ENCODE measurements around the gene LRP2BP. TPM values are rescaled to one million over a fixed set of nuclear protein-coding genes. Genes with fewer than 3 reads are reported as not detected.
A peak's percentile ranks its signal among the peaks of the same experiment; 100 is the strongest.

The LRP2BP gene
- 0.53 and 0.64 TPM in 2 replicates for total RNA-seq

DNA sequence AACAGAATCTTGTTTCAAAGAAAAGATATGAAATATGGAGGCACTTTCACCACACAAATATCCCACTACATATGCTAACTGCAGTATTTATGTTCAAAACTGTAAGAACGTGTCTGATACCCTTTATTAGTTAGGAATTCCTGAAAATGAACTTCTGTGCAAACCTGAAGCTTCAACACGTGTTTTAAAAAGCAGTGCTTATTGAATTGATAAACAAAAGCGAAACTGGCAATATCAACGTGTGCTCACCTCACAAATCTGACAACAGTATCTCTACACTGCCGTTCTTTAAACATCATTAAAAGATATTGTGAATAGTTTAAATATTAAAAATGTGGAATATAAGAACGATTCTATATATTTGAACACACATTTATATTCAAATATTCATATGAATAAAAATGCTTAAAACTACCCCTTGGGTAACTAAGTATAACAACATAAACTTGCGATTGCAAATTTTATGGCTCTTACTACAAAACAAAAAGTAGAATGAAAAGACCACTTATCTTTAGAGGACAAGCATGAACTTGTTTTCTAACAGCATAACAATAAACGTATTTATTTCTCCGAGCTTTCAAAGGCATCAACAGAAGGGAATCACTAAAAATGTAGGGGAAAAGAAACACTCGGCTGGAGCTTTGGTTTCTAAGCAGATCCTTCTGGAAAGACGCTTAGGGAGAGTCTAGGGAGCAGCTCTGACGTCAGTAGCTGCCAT is at the start of gene LRP2BP:
LRP2BP (minus strand) TSS at position 687 of the 718 bp plus-strand sequence. CDS start 17,738 bp downstream, outside the sequence.
- H3K36me3 ChIP-seq (ENCODE audit: control insufficient read depth, insufficient read depth, low read length), result no peaks in the 10 kb centered on the region
- FAIRE-seq, result no peak
- peak; percentile 84 for DNase-seq (ENCODE audit: low read depth)
- TF ChIP-seq, protein P1, sequence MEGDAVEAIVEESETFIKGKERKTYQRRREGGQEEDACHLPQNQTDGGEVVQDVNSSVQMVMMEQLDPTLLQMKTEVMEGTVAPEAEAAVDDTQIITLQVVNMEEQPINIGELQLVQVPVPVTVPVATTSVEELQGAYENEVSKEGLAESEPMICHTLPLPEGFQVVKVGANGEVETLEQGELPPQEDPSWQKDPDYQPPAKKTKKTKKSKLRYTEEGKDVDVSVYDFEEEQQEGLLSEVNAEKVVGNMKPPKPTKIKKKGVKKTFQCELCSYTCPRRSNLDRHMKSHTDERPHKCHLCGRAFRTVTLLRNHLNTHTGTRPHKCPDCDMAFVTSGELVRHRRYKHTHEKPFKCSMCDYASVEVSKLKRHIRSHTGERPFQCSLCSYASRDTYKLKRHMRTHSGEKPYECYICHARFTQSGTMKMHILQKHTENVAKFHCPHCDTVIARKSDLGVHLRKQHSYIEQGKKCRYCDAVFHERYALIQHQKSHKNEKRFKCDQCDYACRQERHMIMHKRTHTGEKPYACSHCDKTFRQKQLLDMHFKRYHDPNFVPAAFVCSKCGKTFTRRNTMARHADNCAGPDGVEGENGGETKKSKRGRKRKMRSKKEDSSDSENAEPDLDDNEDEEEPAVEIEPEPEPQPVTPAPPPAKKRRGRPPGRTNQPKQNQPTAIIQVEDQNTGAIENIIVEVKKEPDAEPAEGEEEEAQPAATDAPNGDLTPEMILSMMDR (IDR thresholded peaks at IDR 0.05; ENCODE audit: insufficient read depth, low read length, severe bottlenecking), result no peak
- H3K27me3 ChIP-seq (ENCODE audit: control insufficient read depth, insufficient read depth, low read length), result no peaks in the 10 kb centered on the region
- peak within 1 kb of the TSS; percentile 79 for H3K4me3 ChIP-seq (ENCODE audit: low read depth, low read length)

DNA sequence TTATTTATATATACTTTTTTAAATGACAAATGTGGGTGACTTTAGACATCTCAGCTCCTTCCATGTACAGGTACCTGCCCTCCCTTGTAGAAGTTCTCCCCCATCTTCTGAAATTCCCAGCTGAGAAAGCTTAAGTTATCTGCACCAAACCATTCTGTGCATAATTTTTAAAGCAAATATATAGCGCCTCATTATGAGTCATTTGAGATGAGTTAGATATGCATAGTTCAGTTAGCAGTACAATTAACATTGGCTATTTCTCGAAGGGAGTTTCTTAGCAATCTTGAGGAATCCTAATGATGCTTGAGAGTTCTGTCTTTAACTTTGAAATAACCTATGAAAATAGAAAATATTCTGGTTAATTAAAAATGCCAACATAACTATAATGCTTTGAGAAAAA is 49.5 kb upstream of the LRP2BP start:
- TF ChIP-seq, protein P1 (IDR thresholded peaks at IDR 0.05; ENCODE audit: insufficient read depth, low read length, severe bottlenecking), result no peak
- DNase-seq (ENCODE audit: low read depth), result peak; percentile 21
- FAIRE-seq, result no peak
- Histone ChIP-seq H3K4me3 (ENCODE audit: low read depth, low read length) (no peak overlapping the region), H3K27me3 (ENCODE audit: control insufficient read depth, insufficient read depth, low read length) (no peaks in the 10 kb centered on the region), H3K36me3 (ENCODE audit: control insufficient read depth, insufficient read depth, low read length) (no peaks in the 10 kb centered on the region)

DNA sequence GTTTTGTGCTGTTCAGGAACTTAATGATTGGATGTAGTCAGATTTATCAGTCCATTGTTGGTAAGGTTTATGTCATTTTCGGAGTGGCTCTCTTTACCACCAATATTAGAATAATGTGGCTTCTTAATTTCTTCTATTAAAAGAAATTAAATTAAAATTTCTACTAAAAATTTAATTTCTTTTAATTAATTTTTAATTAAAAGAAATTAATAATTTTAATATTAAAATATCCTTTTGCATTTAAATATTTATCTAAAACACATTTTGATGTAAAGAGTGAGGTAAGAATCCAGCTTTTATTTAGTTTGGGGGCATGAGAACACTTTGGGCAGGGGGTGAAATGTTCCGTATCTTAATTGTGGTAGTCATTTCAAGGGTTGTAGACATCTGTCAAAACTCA is 45.8 kb upstream of the LRP2BP start:
- H3K27me3 ChIP-seq (ENCODE audit: control insufficient read depth, insufficient read depth, low read length), result no peaks in the 10 kb centered on the region
- DNase-seq (ENCODE audit: low read depth), result no peak
- no peak overlapping the region for H3K4me3 ChIP-seq (ENCODE audit: low read depth, low read length)
- TF ChIP-seq, protein P1 (IDR thresholded peaks at IDR 0.05; ENCODE audit: insufficient read depth, low read length, severe bottlenecking), result no peak
- no peak for FAIRE-seq
- no peaks in the 10 kb centered on the region for H3K36me3 ChIP-seq (ENCODE audit: control insufficient read depth, insufficient read depth, low read length)

DNA sequence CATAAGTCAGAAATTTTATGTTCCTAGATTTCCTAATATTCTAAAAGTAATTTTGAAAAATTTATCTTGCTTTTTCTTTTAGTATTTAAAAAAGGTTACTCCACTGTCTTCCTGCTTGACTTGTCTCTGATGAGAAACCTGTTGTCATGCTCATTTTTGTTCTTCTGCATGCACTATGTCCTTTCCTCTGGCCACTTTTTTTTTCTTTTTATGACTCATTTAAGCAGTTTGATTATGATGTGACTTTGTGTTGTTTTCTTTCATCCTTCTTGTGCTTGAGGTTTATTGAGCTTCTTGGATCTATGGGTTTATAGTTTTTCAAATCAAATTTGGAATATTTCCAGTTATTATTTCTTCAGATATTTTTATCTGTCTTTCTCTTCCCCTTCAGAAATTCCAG is 42.1 kb upstream of the LRP2BP start:
- FAIRE-seq (no peak), DNase-seq (ENCODE audit: low read depth) (peak; percentile 8)
- Histone ChIP-seq H3K4me3 (ENCODE audit: low read depth, low read length) (no peak overlapping the region), H3K27me3 (ENCODE audit: control insufficient read depth, insufficient read depth, low read length) (no peaks in the 10 kb centered on the region), H3K36me3 (ENCODE audit: control insufficient read depth, insufficient read depth, low read length) (no peaks in the 10 kb centered on the region)
- TF ChIP-seq, protein P1 (IDR thresholded peaks at IDR 0.05; ENCODE audit: insufficient read depth, low read length, severe bottlenecking), result no peak

DNA sequence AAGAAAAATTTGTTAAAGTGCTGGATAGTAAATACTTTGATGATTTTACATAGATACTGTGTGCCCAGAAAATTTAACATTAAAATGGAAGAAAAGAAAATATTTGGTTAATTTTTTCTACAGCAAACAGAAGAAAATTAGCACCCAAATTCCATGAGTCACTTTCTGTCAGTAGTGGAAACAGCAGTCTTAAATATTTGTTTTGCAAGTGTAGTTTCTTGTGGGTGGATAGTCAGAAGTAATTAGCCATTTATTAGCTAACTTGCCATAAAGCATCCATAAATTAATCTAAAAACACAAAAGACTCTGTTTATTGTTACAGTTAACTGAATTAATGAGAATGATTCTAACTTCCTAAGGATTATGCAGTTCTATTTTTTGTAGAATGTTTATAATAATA is 39.7 kb upstream of the LRP2BP start:
- TF ChIP-seq, protein P1 (IDR thresholded peaks at IDR 0.05; ENCODE audit: insufficient read depth, low read length, severe bottlenecking), result no peak
- no peak for DNase-seq (ENCODE audit: low read depth)
- FAIRE-seq, result no peak
- Histone ChIP-seq H3K36me3 (ENCODE audit: control insufficient read depth, insufficient read depth, low read length) (no peaks in the 10 kb centered on the region), H3K4me3 (ENCODE audit: low read depth, low read length) (no peak overlapping the region), H3K27me3 (ENCODE audit: control insufficient read depth, insufficient read depth, low read length) (no peaks in the 10 kb centered on the region)

DNA sequence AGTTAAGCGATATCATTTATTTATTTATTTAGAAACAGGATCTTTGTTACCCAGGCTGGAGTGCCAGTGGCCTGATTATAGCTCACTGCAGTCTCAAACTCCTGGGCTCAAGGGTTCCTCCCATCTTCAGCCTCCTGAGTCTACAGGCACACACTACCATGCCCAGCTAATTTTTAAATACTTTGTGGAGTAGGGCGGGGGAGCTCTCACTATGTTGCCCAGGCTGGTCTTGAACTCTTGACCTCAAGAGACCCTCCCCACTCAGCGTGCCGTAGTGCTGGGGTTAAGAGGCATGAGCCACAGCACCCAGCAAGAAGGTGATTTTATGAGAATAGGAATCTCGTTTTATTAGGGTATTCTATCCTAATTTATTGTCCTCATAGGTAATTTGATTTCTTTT is 33.9 kb upstream of the LRP2BP start:
- DNase-seq (ENCODE audit: low read depth), result no peak
- TF ChIP-seq, protein P1 (IDR thresholded peaks at IDR 0.05; ENCODE audit: insufficient read depth, low read length, severe bottlenecking), result no peak
- no peak overlapping the region for H3K4me3 ChIP-seq (ENCODE audit: low read depth, low read length)
- no peaks in the 10 kb centered on the region for H3K27me3 ChIP-seq (ENCODE audit: control insufficient read depth, insufficient read depth, low read length)
- FAIRE-seq, result no peak
- no peaks in the 10 kb centered on the region for H3K36me3 ChIP-seq (ENCODE audit: control insufficient read depth, insufficient read depth, low read length)

Data from bronchial epithelial cell (primary cell).